Pancreas (tissue), 10 donors: ENCODE results near the gene SEMA6B. TPM values are rescaled to one million over a fixed set of nuclear protein-coding genes. Genes with fewer than 3 reads are reported as not detected.

Source experiments
- ATAC-seq, 4 donors: fragments of 200-7000 bp; cut with Tn5 transposase; one replicate each; pipeline versions ENCODE4 v1.8.0 to v1.9.1; 2020; ENCODE audit warnings: mild to moderate bottlenecking in 4 of 4, moderate library complexity in 4 of 4
- DNase-seq, 6 donors: peaks; one replicate each; pipeline ENCODE4 v3.0.0-alpha.2; 2020
- FAIRE-seq: peaks from 2 replicates; lab custom pipeline; 2012; peaks lifted over from hg19 to GRCh38; lab: Jason Lieb, UNC
- H3K27ac ChIP-seq, 4 donors: fragments of 200-600 bp; sonication (generic); 1 replicate in 3 of 4; 2 replicates in 1 of 4; pipeline versions ENCODE4 v1.5.0 to v1.8.0; 2020
- H3K27me3 ChIP-seq, 4 donors: fragments of 200-600 bp; one replicate each; pipeline ENCODE4 v1.8.0; 2021
- H3K36me3 ChIP-seq, 3 donors: fragments of 200-600 bp; sonication (generic) in 1 of 3; one replicate each; pipeline versions ENCODE4 v1.5.0 to v1.8.0; 2020 to 2021
- H3K4me1 ChIP-seq, 3 donors: fragments of 200-600 bp; one replicate each; pipeline ENCODE4 v1.8.0; 2021
- H3K4me3 ChIP-seq, 4 donors: fragments of 200-600 bp; sonication (generic) in 2 of 4; one replicate each; pipeline versions ENCODE4 v1.5.0 to v1.8.0; 2020 to 2021
- H3K9me3 ChIP-seq, 4 donors: fragments of 200-600 bp; one replicate each; pipeline ENCODE4 v1.8.0; 2021
- WGBS, 2 donors: extraction: QIAGEN DNeasy Blood & Tissue Kit; methylation state at CpG; one replicate each; pipeline ENCODE4 v1.1.7; 2013; 5-methylcytosine and 5-hydroxymethylcytosine counted together
- intact Hi-C, 3 donors: fragments of 100-400 bp; cut with DNase I; formaldehyde crosslinking; loops; one replicate each; pipeline versions ENCODE4 v1.11.1 to v1.14.2; 2022
- polyA plus RNA-seq, 2 donors: library from polyadenylated mRNA; stranded (reverse); fragments of 200-250 nt; gene quantifications; one replicate each; pipeline ENCODE4 v1.2.3, GENCODE V29; 2013
- total RNA-seq, 6 donors: library from RNA; stranded (reverse); fragmentation: NEBNext Ultra II Directional in 4 of 6; extraction: Animal tissue kit (Norgen Biotek cat#: 25700) in 4 of 6; gene quantifications; one replicate each; pipeline versions ENCODE4 v1.2.1 to v1.2.4, GENCODE V29; 2021 to 2023
- TF ChIP-seq, protein P1 (sequence below), 4 donors: fragments of 200-600 bp; sonication (generic) in 3 of 4; IDR thresholded peaks; one replicate each; pipeline versions ENCODE4 v1.5.0 to v1.8.0; 2021; ENCODE audit warnings: antibody characterized with exemption in 4 of 4
- donor health status: healthy with polysubstance abuse.
- donor health status: DM: no; HTN: no; CAD: no; lungs with moderate emphysema.
- donor health status: DM: no; HTN: no; CAD: no.
- donor health status: control.
- donor health status: control.
- donor health status: Bipolar disorder and iron deficiency.
- donor health status: DM: yes; HTN: yes; CAD: no.
- donor health status: DM: no; HTN: no; CAD: no.
- donor health status: DM: no; HTN: no; CAD: no.
- donor health status: DM: yes; HTN: yes; CAD: no.

The SEMA6B gene
- total and polyA plus RNA-seq, 8 donors, result 2.2 to 4.7 (median 3.5) TPM

DNA sequence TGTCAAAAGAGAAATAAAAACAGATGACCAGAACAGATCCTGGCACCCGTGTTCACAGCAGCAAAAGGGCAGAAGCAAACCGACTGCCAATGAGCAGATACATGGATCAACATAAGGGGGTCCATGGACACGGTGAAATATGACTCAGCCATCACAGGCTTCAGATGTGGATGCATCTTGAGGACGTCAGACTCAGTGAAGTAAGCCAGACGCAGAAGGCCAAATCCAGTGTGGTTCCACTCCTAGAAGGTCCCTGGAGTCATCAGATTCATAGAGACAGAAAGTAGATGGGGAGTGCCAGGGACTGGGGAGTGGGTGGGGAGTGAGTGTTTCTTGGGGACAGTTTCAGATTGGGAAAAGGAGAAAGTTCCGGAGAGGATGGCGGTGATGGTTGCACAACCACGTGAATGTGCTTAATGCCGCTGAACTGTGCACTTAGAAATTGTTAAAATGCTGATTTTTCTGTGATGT is 28.8 kb upstream of the SEMA6B start:
- Histone ChIP-seq H3K9me3 (no peaks in the 10 kb centered on the region), H3K4me1 (peaks cover 0 to 11% (median 10%) of the 10 kb centered on the region in 3 donors), H3K27me3 (peaks cover 0 to 14% (median 2%) of the 10 kb centered on the region in 4 donors), H3K4me3 (no peak overlapping the region), H3K36me3 (no peaks in the 10 kb centered on the region), H3K27ac (no peak overlapping the region)
- intact Hi-C loops, result no loop called here
- ATAC-seq, result no peak
- FAIRE-seq, result no peak
- no peak for DNase-seq
- TF ChIP-seq, protein P1, sequence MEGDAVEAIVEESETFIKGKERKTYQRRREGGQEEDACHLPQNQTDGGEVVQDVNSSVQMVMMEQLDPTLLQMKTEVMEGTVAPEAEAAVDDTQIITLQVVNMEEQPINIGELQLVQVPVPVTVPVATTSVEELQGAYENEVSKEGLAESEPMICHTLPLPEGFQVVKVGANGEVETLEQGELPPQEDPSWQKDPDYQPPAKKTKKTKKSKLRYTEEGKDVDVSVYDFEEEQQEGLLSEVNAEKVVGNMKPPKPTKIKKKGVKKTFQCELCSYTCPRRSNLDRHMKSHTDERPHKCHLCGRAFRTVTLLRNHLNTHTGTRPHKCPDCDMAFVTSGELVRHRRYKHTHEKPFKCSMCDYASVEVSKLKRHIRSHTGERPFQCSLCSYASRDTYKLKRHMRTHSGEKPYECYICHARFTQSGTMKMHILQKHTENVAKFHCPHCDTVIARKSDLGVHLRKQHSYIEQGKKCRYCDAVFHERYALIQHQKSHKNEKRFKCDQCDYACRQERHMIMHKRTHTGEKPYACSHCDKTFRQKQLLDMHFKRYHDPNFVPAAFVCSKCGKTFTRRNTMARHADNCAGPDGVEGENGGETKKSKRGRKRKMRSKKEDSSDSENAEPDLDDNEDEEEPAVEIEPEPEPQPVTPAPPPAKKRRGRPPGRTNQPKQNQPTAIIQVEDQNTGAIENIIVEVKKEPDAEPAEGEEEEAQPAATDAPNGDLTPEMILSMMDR (IDR thresholded peaks at IDR 0.05), result no peak
- 62 to 71% methylated on average over 9 of the region's 9 CpGs for WGBS, 2 donors

DNA sequence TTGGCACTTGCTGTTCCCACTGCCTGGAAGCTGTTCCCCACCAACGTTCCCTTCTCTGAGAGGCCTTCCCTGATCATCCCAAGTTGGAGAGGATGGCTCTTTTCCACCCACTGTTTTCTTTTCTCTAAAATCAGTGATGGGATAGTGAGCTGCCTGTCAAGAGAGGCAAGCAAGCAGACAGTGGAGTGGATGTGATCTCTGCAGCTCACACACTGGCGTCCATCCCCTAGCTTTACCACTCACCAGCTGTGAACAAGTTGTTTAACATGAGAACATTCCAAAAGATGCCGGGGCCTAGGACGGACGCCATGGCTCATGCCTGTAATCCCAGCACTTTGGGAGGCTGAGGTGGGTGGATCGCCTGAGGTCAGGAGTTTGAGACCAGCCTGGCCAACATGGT is 28.0 kb upstream of the SEMA6B start:
- intact Hi-C loops, result no loop called here
- H3K4me1 ChIP-seq, result peaks cover 0 to 11% (median 10%) of the 10 kb centered on the region in 3 donors
- DNase-seq (no peak), ATAC-seq (no peak), FAIRE-seq (no peak)
- TF ChIP-seq, protein P1 (IDR thresholded peaks at IDR 0.05), result no peak
- H3K36me3 ChIP-seq, result no peaks in the 10 kb centered on the region
- no peaks in the 10 kb centered on the region for H3K9me3 ChIP-seq
- peaks cover 0 to 14% (median 2%) of the 10 kb centered on the region in 4 donors for H3K27me3 ChIP-seq
- 68 to 80% methylated on average over 6 of the region's 6 CpGs for WGBS, 2 donors
- no peak overlapping the region for H3K4me3 ChIP-seq
- no peak overlapping the region for H3K27ac ChIP-seq

DNA sequence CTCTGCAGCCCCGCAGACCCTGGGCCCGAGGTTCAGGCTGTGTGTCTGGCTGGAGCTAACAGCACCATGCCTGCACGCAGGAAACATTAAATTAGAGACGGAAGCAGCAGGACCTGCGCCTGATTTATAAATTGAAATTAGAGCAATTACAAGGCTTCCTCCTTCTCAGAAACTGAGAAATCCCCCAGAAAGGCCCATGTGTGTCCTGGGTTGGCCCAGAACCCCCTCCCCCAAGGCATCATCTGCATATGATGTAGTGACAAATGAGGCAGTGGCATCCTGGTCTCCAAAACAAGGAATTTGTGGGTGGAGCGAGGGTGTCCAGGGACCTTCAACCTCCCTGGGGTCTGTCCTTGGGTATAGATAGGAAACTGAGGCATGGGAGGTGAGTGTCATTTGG is 27.2 kb upstream of the SEMA6B start:
- 69 to 89% methylated on average over 6 of the region's 6 CpGs for WGBS, 2 donors
- FAIRE-seq, result no peak
- intact Hi-C loops, result no loop called here
- no peak overlapping the region for H3K27ac ChIP-seq
- H3K27me3 ChIP-seq, result peaks cover 0 to 14% (median 2%) of the 10 kb centered on the region in 4 donors
- DNase-seq, result no peak
- H3K4me3 ChIP-seq, result no peak overlapping the region
- no peaks in the 10 kb centered on the region for H3K9me3 ChIP-seq
- TF ChIP-seq, protein P1 (IDR thresholded peaks at IDR 0.05), result no peak
- H3K4me1 ChIP-seq, result peaks cover 0 to 11% (median 10%) of the 10 kb centered on the region in 3 donors
- no peaks in the 10 kb centered on the region for H3K36me3 ChIP-seq
- no peak for ATAC-seq

DNA sequence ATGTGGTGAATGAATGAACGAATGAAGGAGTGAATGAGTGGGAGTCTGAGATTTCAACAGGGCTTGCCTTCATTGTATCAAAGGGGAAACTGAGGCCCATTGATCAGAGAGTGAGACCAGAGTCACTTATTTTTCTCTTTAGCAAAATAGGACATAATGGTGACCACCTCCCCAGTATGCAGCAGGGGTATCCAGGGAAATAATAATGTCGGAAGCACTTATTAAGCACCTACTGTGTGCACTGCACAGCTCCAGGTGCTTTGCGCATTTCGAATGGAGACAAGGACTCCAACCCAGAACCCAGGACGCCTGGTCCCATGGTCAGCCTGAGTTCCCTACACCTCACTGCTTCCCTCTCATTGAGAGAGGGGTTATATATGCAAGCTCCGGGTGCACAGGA is 26.8 kb upstream of the SEMA6B start:
- Histone ChIP-seq H3K9me3 (no peaks in the 10 kb centered on the region), H3K4me3 (no peak overlapping the region), H3K4me1 (peaks cover 0 to 11% (median 10%) of the 10 kb centered on the region in 3 donors), H3K27ac (no peak overlapping the region), H3K27me3 (peaks cover 0 to 14% (median 2%) of the 10 kb centered on the region in 4 donors), H3K36me3 (no peaks in the 10 kb centered on the region)
- DNase-seq (no peak), FAIRE-seq (no peak), ATAC-seq (no peak)
- TF ChIP-seq, protein P1 (IDR thresholded peaks at IDR 0.05), result no peak
- intact Hi-C loops, result no loop called here
- WGBS, 2 donors, result 58 to 76% methylated on average over 6 of the region's 6 CpGs

DNA sequence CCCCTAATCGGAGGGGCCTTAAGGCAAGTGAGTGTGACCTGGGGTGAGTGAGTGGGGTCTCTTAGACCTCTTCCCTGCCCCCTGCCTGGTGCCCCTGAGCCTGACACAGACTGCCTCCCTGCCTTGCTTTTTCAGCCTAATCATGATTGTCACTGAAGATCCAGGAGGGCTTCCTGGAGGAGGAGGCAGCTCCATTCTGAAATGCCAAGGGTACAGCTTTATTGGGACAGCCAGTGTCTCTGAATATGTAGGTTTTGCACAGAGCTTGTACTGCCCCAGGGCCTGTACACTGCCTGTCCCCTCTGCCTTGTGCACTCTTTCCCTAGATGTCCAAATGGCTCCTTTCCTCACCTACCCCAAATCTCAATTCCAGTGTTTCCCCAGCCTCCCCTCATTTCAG is 26.1 kb upstream of the SEMA6B start:
- H3K36me3 ChIP-seq, result no peaks in the 10 kb centered on the region
- H3K27ac ChIP-seq, result no peak overlapping the region
- ATAC-seq (no peak), FAIRE-seq (no peak), DNase-seq (no peak)
- TF ChIP-seq, protein P1 (IDR thresholded peaks at IDR 0.05), result no peak
- intact Hi-C loops, result no loop called here
- H3K9me3 ChIP-seq, result no peaks in the 10 kb centered on the region
- peaks cover 0 to 11% (median 10%) of the 10 kb centered on the region in 3 donors for H3K4me1 ChIP-seq
- peaks cover 0 to 16% (median 2%) of the 10 kb centered on the region in 4 donors for H3K27me3 ChIP-seq
- H3K4me3 ChIP-seq, result no peak overlapping the region
- WGBS, 2 donors, result 61 to 80% methylated on average over 1 of the region's 1 CpG
